GM04503 (cell line): Measurements from ENCODE around the gene ZCCHC18.
A peak's percentile ranks its signal among the peaks of the same experiment; 100 is the strongest.

Experiments
- DNase-seq: peaks from one replicate; pipeline ENCODE4 v3.0.0-alpha.2; 2012; ENCODE audit warnings: low read depth

ZCCHC18 gene

GRCh38 chrX:104134583-104135261, 22.4 kb downstream of the ZCCHC18 start:
- DNase-seq, result no peak

DNA sequence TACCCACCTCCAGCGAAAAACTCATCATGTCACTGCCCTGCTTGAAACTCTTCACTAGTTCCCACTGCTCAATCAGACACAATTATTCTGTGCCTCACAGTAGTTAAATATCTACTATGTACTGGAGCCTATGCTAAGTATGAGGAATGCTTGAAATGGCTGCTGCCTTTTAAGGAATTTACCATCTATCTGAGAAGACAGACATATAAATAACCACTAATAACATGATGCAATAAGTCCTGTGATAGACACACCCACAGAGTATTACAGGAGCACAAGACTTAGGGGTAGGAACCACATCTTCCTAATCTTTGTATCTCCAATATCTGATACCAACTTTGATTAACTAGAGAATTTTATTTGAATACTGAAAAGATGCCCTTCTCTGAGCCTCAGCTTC, 23.4 kb downstream of the ZCCHC18 start:
- no peak for DNase-seq

DNA sequence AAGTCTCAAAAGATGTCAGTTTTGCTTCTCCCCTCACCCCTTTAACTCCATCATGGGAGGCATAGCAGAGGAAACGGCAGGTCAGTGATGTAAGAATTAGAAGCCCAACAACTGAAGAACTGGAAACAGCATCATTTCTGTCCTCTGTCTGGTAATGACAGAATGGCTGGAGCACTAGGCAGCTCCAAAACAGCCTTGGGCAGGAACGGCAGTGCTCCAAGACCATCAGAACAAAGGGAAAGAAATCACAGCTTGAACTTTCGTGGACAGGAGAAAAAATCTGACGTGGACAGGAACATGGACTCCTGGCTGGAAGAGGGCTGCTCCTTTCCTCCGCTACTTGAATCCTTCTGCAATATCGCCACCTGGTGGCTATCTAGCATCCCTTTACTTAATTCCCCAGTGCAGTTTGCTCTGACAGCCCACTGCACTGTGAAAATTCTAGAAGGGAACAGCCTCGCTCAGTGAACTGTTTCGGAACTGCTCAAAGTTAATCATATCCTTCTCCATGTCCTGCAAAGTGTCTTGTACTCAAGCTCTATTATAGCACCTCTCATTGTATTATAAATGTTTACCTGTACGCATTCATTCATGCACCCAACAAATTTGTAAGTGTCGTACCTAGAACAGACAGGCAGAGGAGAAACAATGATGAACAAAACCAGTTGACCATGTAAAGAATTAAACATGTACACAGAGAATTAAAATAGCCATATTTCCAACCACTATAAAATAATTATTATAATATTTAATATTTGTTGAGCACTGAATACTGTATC, 24.1 kb downstream of the ZCCHC18 start:
- peak; percentile 32 for DNase-seq

DNA sequence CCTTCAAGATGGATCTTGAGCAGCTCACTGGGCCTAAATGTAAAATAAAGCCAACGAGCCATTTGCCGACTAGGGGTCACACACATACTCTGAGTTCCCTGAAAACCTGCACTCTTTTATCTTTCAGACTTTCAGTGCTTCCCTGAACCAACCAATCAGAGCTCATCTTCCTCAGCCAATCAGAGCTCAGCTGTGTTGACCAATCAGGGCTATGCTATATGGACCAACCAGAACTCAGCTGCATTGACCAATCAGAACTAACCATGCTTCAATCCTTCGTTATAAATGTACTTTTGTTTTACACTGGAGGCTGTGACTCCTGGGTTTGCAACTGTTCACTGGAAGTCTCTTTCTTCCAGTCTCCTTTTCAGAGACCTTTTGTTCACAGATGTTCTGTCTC, 25.2 kb downstream of the ZCCHC18 start:
- DNase-seq, result no peak

DNA sequence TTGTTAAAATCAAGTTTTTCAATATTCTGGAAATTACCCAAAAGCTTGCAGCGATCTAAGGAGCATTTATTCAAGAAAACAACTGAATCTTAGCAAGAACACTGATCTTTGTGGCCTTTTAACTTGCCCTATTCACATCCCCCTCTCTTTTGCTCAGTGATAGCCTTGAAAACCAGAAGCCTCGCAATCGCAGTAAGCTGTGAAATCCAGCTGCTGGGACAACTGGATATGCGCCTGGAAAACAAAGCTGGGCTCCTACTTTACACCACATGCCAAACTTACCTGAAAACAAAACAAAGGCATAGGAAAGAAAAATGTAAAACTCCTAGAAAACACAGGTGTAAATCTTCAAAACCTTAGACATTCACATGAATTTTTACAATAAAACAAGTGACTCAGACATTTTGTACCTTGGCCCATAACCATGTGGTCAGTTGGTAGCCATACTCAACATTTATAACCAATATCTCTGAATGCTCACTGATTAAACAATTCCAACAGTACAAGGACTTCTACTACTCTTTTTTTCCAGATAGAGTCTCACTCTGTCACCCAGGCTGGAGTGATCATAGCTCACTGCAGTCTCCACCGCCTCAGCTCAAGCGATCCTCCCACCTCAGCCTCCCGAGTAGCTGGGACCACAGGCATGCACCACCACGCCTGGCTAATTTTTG, 28.9 kb downstream of the ZCCHC18 start:
- no peak for DNase-seq

DNA sequence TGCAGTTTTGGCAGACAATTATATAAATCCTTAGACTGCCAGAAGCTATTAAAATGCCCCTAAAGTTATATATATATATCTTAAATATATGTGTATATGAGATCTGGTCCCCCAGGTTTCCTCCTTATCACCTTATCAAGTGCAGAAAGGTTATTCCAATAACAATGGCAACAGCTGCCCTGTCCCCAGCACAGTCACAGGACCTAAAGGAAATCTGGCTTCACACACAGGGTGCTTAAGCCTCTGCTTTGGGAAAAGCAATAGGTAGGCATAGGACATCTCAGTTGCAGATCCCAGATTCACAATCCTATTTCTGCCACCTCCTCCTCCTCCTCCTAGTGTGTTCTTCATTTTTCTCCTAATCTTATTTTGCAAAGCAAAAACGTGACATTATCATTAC, 38.7 kb downstream of the ZCCHC18 start:
- DNase-seq, result no peak

GRCh38 chrX:104156630-104157529, 44.6 kb downstream of the ZCCHC18 start, which contains the start of gene SLC25A53:
TSS of gene SLC25A53 (minus strand) at chrX:104157009. CDS start at chrX:104105257, 51,752 bp downstream.
- DNase-seq, result peak; percentile 37
